Sigmoid colon (tissue), 7 donors: ENCODE data around the gene TRAPPC5. TPM values are rescaled to one million over a fixed set of nuclear protein-coding genes. Genes with fewer than 3 reads are reported as not detected.

ENCODE experiments used
- DNase-seq: peaks from one replicate; pipeline ENCODE4 v3.0.0-alpha.2; 2019
- H3K27ac ChIP-seq, 4 donors: fragments of 200-600 bp; sonication (generic); one replicate each; pipeline ENCODE4 v1.5.1; 2016 to 2019; ENCODE audit warnings: mild to moderate bottlenecking in 1 of 4
- H3K27me3 ChIP-seq, 3 donors: fragments of 200-600 bp; sonication (generic); one replicate each; pipeline ENCODE4 v1.5.1; 2019; ENCODE audit warnings: mild to moderate bottlenecking in 1 of 3
- H3K36me3 ChIP-seq, 4 donors: fragments of 200-600 bp; sonication (generic); one replicate each; pipeline ENCODE4 v1.5.1; 2016 to 2019
- H3K4me1 ChIP-seq, 4 donors: fragments of 200-600 bp; sonication (generic); one replicate each; pipeline ENCODE4 v1.5.1; 2017 to 2019
- H3K4me3 ChIP-seq, 4 donors: fragments of 200-600 bp; sonication (generic); one replicate each; pipeline ENCODE4 v1.5.1; 2017 to 2019; ENCODE audit warnings: mild to moderate bottlenecking in 2 of 4, moderate library complexity in 1 of 4
- H3K9me3 ChIP-seq, 4 donors: fragments of 200-600 bp in 3 of 4; sonication (generic) in 3 of 4; one replicate each; pipeline versions ENCODE4 v1.5.1 to v1.6.1; 2013 to 2019
- EP300 ChIP-seq, 4 donors: sonication (generic); formaldehyde crosslinking; IDR thresholded peaks; one replicate each; pipeline ENCODE4 v1.6.1; 2017; ENCODE audit warnings: antibody characterized with exemption in 4 of 4
- POLR2A ChIP-seq, 2 donors: fragments of 450-650 bp; IDR thresholded peaks; one replicate each; pipeline ENCODE4 v1.6.1; 2016; ENCODE audit warnings: antibody characterized with exemption in 2 of 2, mild to moderate bottlenecking in 2 of 2, moderate library complexity in 2 of 2
- POLR2AphosphoS5 ChIP-seq, 4 donors: sonication (generic); formaldehyde crosslinking; IDR thresholded peaks; one replicate each; pipeline ENCODE4 v1.6.1; 2017; ENCODE audit warnings: antibody characterized with exemption in 4 of 4
- WGBS, 2 donors: extraction: QIAGEN DNeasy Blood & Tissue Kit; methylation state at CpG; one replicate each; pipeline ENCODE4 v1.1.7; 2013; 5-methylcytosine and 5-hydroxymethylcytosine counted together
- intact Hi-C: fragments of 100-400 bp; cut with DNase I; formaldehyde crosslinking; loops from one replicate; pipeline ENCODE4 v1.15.1; 2023
- polyA plus RNA-seq, 3 donors: library from polyadenylated mRNA; stranded (reverse); fragments of 200-250 nt; gene quantifications; one replicate each; pipeline ENCODE4 v1.2.3, GENCODE V29; 2013
- total RNA-seq, 4 donors: library from RNA; depleted of rRNA; stranded (reverse); fragments of >200 nt; gene quantifications; one replicate each; pipeline ENCODE4 v1.1.0, GENCODE V29; 2016
- TF ChIP-seq, protein P1 (sequence below), 4 experiments: fragments of 450-650 bp in 3 of 4; fragments of 200-600 bp in 1 of 4; IDR thresholded peaks; one replicate each; pipeline ENCODE4 v1.5.1; 2016 to 2019; ENCODE audit warnings: antibody characterized with exemption in 4 of 4, mild to moderate bottlenecking in 3 of 4, moderate library complexity in 2 of 4
- donor health status: healthy with polysubstance abuse.
- donor health status: Bipolar disorder and iron deficiency.
- donor health status: healthy.

TRAPPC5 gene
- total and polyA plus RNA-seq, 7 donors, result 32.8 to 89.6 (median 55.3) TPM

DNA sequence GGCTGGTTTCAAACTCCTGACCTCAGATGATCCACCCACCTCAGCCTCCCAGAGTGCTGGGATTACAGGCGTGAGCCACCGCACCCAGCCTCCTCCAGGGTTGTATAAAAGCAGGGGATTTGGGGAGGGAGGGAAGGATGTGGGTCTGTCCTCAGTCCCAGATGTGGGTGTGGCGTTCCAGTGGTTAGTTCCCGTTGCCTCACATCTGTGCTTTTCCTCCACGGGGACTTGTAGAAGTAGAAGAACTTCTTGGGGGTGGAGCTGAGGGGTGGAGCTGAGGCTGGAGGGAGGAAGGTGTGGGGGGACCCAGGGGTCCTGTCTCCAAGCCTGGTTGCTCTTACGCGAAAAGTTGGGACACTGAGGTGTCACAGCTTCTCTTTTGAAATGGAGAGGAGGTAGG lies 4.3 kb upstream of the TRAPPC5 start:
- 23 to 27% methylated on average over 7 of the region's 7 CpGs for WGBS, 2 donors
- intact Hi-C loops, result no loop called here
- TF ChIP-seq POLR2AphosphoS5 (IDR thresholded peaks at IDR 0.05), result no peak
- TF ChIP-seq POLR2A (IDR thresholded peaks at IDR 0.05), result no peak
- no peak for TF ChIP-seq EP300 (IDR thresholded peaks at IDR 0.05)
- TF ChIP-seq, protein P1, sequence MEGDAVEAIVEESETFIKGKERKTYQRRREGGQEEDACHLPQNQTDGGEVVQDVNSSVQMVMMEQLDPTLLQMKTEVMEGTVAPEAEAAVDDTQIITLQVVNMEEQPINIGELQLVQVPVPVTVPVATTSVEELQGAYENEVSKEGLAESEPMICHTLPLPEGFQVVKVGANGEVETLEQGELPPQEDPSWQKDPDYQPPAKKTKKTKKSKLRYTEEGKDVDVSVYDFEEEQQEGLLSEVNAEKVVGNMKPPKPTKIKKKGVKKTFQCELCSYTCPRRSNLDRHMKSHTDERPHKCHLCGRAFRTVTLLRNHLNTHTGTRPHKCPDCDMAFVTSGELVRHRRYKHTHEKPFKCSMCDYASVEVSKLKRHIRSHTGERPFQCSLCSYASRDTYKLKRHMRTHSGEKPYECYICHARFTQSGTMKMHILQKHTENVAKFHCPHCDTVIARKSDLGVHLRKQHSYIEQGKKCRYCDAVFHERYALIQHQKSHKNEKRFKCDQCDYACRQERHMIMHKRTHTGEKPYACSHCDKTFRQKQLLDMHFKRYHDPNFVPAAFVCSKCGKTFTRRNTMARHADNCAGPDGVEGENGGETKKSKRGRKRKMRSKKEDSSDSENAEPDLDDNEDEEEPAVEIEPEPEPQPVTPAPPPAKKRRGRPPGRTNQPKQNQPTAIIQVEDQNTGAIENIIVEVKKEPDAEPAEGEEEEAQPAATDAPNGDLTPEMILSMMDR (IDR thresholded peaks at IDR 0.05), result no peak
- peaks cover 0 to 10% (median 3%) of the 10 kb centered on the region in 4 donors for H3K4me1 ChIP-seq
- H3K27ac ChIP-seq, result no peak overlapping the region
- no peaks in the 10 kb centered on the region for H3K9me3 ChIP-seq
- H3K27me3 ChIP-seq, result peaks cover 0 to 59% (median 26%) of the 10 kb centered on the region in 3 donors
- H3K36me3 ChIP-seq, result no peaks in the 10 kb centered on the region
- H3K4me3 ChIP-seq, result peak overlapping the region in 1 of 4 donors; percentile 5
- no peak for DNase-seq

DNA sequence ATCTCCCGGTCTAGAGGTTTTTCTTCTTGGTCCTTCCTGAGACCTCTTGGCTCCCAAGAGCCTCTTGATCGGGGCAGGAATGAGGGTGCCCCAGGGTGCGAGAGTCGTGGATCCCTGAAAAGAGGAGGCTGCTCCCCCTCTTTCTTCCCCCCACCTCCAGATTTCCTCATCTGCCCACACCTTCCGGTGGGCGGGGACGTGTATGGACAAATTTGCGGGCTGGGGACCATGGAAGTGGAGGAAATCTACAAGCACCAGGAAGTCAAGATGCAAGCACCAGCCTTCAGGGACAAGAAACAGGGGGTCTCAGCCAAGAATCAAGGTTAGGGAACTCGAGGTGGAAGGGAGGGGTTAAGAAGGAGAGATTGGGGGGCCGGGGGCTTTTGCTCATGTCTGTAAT lies 3.8 kb upstream of the TRAPPC5 start, which contains the start of gene MCEMP1:
MCEMP1 (plus strand) TSS at position 237 of the 400 bp plus-strand sequence; CDS start at position 268, 31 bp downstream.
- Histone ChIP-seq H3K4me3 (peak within 1 kb of the TSS in 1 of 4 donors; percentile 5), H3K36me3 (no peaks in the 10 kb centered on the region), H3K4me1 (peaks cover 0 to 15% (median 7%) of the 10 kb centered on the region in 4 donors), H3K9me3 (no peaks in the 10 kb centered on the region), H3K27me3 (peaks cover 0 to 54% (median 26%) of the 10 kb centered on the region in 3 donors), H3K27ac (no peak within 1 kb of the TSS)
- no peak for DNase-seq
- 31 to 48% methylated on average over 10 of the region's 10 CpGs for WGBS, 2 donors
- intact Hi-C loops, result no loop called here
- TF ChIP-seq POLR2AphosphoS5 (IDR thresholded peaks at IDR 0.05), result no peak
- TF ChIP-seq, protein P1 (IDR thresholded peaks at IDR 0.05), result no peak
- TF ChIP-seq EP300 (IDR thresholded peaks at IDR 0.05), result no peak
- no peak for TF ChIP-seq POLR2A (IDR thresholded peaks at IDR 0.05)

DNA sequence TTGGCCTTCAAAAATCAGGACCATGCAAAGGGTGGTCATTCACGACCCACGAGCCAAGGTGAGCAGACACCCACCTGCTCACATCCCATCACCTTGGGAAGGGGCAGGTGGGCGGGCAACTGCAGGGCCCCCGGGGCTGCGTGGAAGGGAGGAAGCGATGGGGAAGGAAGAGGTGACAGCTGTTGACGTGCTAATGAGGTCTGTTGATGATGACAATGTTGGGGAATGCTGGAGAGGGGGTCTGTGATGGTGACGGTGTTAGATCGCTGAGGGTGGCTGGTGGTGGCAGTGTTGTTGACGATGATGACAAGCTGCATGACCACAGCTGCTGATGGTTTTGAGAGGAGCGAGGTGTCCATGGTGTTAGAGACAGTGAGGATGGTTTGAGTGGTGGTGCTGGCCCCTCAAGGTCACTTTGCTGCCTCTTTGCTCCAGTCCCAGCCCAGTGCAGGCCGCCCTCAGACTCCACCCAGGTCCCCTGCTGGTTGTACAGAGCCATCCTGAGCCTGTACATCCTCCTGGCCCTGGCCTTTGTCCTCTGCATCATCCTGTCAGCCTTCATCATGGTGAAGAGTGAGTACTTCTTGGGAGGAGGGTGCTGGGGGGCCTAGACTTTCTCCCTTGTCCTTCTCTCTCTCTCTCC lies 2.8 kb upstream of the TRAPPC5 start:
- intact Hi-C loops, result no loop called here
- TF ChIP-seq POLR2AphosphoS5 (IDR thresholded peaks at IDR 0.05), result no peak
- TF ChIP-seq, protein P1 (IDR thresholded peaks at IDR 0.05), result no peak
- no peak for TF ChIP-seq EP300 (IDR thresholded peaks at IDR 0.05)
- no peak for TF ChIP-seq POLR2A (IDR thresholded peaks at IDR 0.05)
- WGBS, 2 donors, result 46 to 58% methylated on average over 12 of the region's 12 CpGs
- DNase-seq, result no peak
- peaks cover 0 to 46% (median 22%) of the 10 kb centered on the region in 3 donors for H3K27me3 ChIP-seq
- peaks cover 0 to 22% (median 14%) of the 10 kb centered on the region in 4 donors for H3K4me1 ChIP-seq
- peaks cover 0 to 7% (median 7%) of the 10 kb centered on the region in 4 donors for H3K36me3 ChIP-seq
- no peaks in the 10 kb centered on the region for H3K9me3 ChIP-seq
- no peak overlapping the region for H3K4me3 ChIP-seq
- no peak overlapping the region for H3K27ac ChIP-seq

- 28 to 45% methylated on average over 30 of the region's 30 CpGs for WGBS, 2 donors
- no peak overlapping the region for H3K27ac ChIP-seq
- H3K36me3 ChIP-seq, result peaks cover 0 to 21% (median 19%) of the 10 kb centered on the region in 4 donors
- peaks cover 0 to 22% (median 14%) of the 10 kb centered on the region in 4 donors for H3K4me1 ChIP-seq
- DNase-seq, result no peak
- H3K27me3 ChIP-seq, result peaks cover 0 to 44% (median 15%) of the 10 kb centered on the region in 3 donors
- TF ChIP-seq, protein P1 (IDR thresholded peaks at IDR 0.05), result no peak
- TF ChIP-seq EP300 (IDR thresholded peaks at IDR 0.05) (no peak), POLR2A (IDR thresholded peaks at IDR 0.05) (no peak), POLR2AphosphoS5 (IDR thresholded peaks at IDR 0.05) (no peak)
- intact Hi-C loops, result no loop called here
- H3K9me3 ChIP-seq, result no peaks in the 10 kb centered on the region
- no peak overlapping the region for H3K4me3 ChIP-seq
Measured at GRCh38 chr19:7678971-7679751, 1.5 kb upstream of the TRAPPC5 start.
